K562 (cell line): ENCODE data around the gene SLC49A3. TPM values are rescaled to one million over a fixed set of nuclear protein-coding genes. Genes with fewer than 3 reads are reported as not detected.

Source experiments
- E2F1 ChIP-seq: sonication (generic); formaldehyde crosslinking; IDR thresholded peaks from 2 replicates; pipeline ENCODE4 v1.8.1; 2023; ENCODE audit warnings: mild to moderate bottlenecking, missing genetic modification reagents, moderate library complexity
- L3MBTL2 ChIP-seq: fragments of 450-650 bp; IDR thresholded peaks from 2 replicates; pipeline ENCODE4 v1.6.1; 2016; ENCODE audit warnings: mild to moderate bottlenecking, moderate library complexity
- MGA ChIP-seq: fragments of 450-650 bp; IDR thresholded peaks from 2 replicates; pipeline ENCODE4 v1.6.1; 2016; ENCODE audit warnings: mild to moderate bottlenecking, moderate library complexity
- MNT ChIP-seq, 2 experiments: fragments of 450-650 bp; conservative IDR thresholded peaks; 2 replicates each; pipeline ENCODE4 v1.6.1; 2017; ENCODE audit warnings: mild to moderate bottlenecking in 2 of 2, moderate library complexity in 2 of 2
- SIN3A ChIP-seq, 2 experiments: fragments of 150-350 bp in 1 of 2; IDR thresholded peaks; 2 replicates each; pipeline ENCODE4 v1.6.1; 2011 to 2016; ENCODE audit warnings: borderline replicate concordance in 2 of 2, low read depth in 2 of 2, low read length in 2 of 2, mild to moderate bottlenecking in 2 of 2, moderate library complexity in 2 of 2; ENCODE audit not compliant: control insufficient read depth in 1 of 2
- polyA plus RNA-seq, 8 experiments: library from polyadenylated mRNA; depleted of rRNA in 4 of 8; stranded (reverse) in 5 of 8; unstranded in 3 of 8; fragments of >200 nt; fragmentation: Nextera tagmentation in 2 of 8; fragmentation: Illumina TruSeq in 1 of 8; extraction: Ambion mirVana in 2 of 8; extraction: Trizol in 1 of 8; gene quantifications; 2 replicates each; pipeline versions ENCODE4 v1.2.1 to v1.2.3, GENCODE V29; 2011 to 2014; ENCODE audit warnings: inconsistent platforms in 1 of 8, missing spikeins in 1 of 8
- total RNA-seq, 7 experiments: library from RNA; depleted of rRNA in 6 of 7; stranded (reverse); fragments of >200 nt in 6 of 7; fragmentation: Illumina TruSeq in 2 of 7; extraction: Trizol in 2 of 7; gene quantifications; 2 replicates each; pipeline versions ENCODE4 v1.2.1 to v1.2.3, GENCODE V29; 2011 to 2021; ENCODE audit warnings: low replicate concordance in 1 of 7
- TF ChIP-seq, protein P1 (sequence below): sonication (generic); formaldehyde crosslinking; IDR thresholded peaks from 2 replicates; pipeline ENCODE4 v1.9.0; 2022; ENCODE audit warnings: mild to moderate bottlenecking, missing genetic modification reagents
- TF ChIP-seq, protein P2 (sequence below), 2 experiments: IDR thresholded peaks; 2 replicates each; pipeline ENCODE4 v1.6.1; 2011; ENCODE audit warnings: borderline replicate concordance in 1 of 2, control low read depth in 1 of 2, low read depth in 1 of 2, low read length in 1 of 2, mild to moderate bottlenecking in 1 of 2, mixed read lengths in 1 of 2, moderate library complexity in 1 of 2; ENCODE audit not compliant: insufficient read depth in 1 of 2, insufficient read length in 1 of 2, poor library complexity in 1 of 2, severe bottlenecking in 1 of 2; ENCODE audit errors: extremely low read depth in 1 of 2

SLC49A3 gene
- total and polyA plus RNA-seq, 9 of the 15 experiments (the other 6 are each of a cell fraction or from before 2014, with no cell fraction given): 0.24 to 0.41 TPM; not detected in 7

DNA sequence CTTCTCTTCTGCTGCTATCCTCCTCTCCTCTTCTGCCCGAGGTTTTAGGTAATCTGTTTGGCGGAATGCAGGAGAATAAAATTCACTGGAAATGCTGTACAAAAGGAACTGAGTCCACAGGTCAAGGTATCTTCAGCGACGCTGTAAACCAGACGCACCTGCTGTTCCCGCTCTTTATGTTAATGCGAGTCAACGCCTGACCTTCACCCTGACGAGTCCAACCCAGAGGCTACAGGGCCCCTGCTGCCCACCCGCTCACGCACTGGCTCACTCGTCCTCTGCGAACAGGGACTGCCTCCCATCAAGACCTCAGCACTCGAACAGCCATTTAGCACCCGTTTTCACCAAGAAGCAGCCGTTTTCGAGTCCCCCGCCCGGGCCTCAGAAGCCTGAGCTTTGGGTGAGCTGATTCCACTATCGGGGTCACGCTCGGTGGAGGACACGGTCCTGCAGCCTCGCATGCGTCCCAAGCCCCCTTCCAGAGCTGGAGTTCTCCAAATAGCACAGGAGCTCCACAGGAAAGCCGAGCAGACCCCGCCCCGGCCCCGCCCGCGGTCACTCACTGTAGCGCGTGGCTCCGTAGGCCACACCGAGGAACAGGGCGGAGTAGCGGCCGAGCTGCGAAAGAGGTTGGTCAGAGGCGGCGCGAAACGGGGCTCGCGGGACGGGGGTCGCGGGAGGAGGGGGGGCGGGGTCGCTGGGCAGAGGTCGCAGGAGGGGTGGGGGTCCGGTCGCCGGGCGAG is 15.4 kb downstream of the SLC49A3 start (continued):
- TF ChIP-seq MGA (peak; percentile 73), L3MBTL2 (peak; percentile 56; the same call in 1 of the 2 replicates), SIN3A (IDR thresholded peaks at IDR 0.05; ENCODE audit: borderline replicate concordance in 2 of 2, control insufficient read depth in 1 of 2, low read depth in 2 of 2, low read length in 2 of 2) (peak; percentile 31 to 34; a peak in 1 of 4 replicates), E2F1 (CRISPR knock-in tag) (peak; percentile 73), MNT (conservative IDR thresholded peaks at IDR 0.05) (no peak)
- TF ChIP-seq, protein P1, sequence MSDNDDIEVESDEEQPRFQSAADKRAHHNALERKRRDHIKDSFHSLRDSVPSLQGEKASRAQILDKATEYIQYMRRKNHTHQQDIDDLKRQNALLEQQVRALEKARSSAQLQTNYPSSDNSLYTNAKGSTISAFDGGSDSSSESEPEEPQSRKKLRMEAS (CRISPR knock-in tag): peak; percentile 70
- TF ChIP-seq, protein P2, sequence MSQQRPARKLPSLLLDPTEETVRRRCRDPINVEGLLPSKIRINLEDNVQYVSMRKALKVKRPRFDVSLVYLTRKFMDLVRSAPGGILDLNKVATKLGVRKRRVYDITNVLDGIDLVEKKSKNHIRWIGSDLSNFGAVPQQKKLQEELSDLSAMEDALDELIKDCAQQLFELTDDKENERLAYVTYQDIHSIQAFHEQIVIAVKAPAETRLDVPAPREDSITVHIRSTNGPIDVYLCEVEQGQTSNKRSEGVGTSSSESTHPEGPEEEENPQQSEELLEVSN (IDR thresholded peaks at IDR 0.05; ENCODE audit: borderline replicate concordance in 1 of 2, extremely low read depth in 1 of 2, insufficient read depth in 1 of 2, insufficient read length in 1 of 2, low read depth in 1 of 2, low read length in 1 of 2, poor library complexity in 1 of 2, severe bottlenecking in 1 of 2): peak; percentile 83 to 92
